Loucy (cell line): Measurements from ENCODE around the gene PDE8B.

ENCODE experiments used
- EZH2phosphoT487 ChIP-seq: fragments of 200-600 bp; IDR thresholded peaks from 2 replicates; pipeline ENCODE4 v1.6.1; 2018; ENCODE audit warnings: antibody characterized with exemption, mild to moderate bottlenecking, moderate library complexity, borderline replicate concordance
- TF ChIP-seq, protein P1 (sequence below): fragments of 200-600 bp; sonication (generic); conservative IDR thresholded peaks from 2 replicates; pipeline ENCODE4 v1.5.1; 2014; ENCODE audit warnings: mild to moderate bottlenecking, antibody characterized with exemption, low read length

GRCh38 chr5:77400645-77401044 lies 190.2 kb downstream of the PDE8B start:
- TF ChIP-seq, protein P1, sequence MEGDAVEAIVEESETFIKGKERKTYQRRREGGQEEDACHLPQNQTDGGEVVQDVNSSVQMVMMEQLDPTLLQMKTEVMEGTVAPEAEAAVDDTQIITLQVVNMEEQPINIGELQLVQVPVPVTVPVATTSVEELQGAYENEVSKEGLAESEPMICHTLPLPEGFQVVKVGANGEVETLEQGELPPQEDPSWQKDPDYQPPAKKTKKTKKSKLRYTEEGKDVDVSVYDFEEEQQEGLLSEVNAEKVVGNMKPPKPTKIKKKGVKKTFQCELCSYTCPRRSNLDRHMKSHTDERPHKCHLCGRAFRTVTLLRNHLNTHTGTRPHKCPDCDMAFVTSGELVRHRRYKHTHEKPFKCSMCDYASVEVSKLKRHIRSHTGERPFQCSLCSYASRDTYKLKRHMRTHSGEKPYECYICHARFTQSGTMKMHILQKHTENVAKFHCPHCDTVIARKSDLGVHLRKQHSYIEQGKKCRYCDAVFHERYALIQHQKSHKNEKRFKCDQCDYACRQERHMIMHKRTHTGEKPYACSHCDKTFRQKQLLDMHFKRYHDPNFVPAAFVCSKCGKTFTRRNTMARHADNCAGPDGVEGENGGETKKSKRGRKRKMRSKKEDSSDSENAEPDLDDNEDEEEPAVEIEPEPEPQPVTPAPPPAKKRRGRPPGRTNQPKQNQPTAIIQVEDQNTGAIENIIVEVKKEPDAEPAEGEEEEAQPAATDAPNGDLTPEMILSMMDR: no peak
- no peak for TF ChIP-seq EZH2phosphoT487
